ENCODE results near the gene CCDC9B.

- TF ChIP-seq EZH2 (IDR thresholded peaks at IDR 0.05; ENCODE audit: borderline replicate concordance, low read depth, low read length, severe bottlenecking) (no peak), CTCF (IDR thresholded peaks at IDR 0.05; ENCODE audit: borderline replicate concordance, extremely low read depth, low read length, poor library complexity, severe bottlenecking) (no peak)
These were observed 1.9 kb upstream of the CCDC9B start for GRCh38 chr15:40342416-40343320.

Data from DND-41 (cell line).